G401 (cell line): ENCODE results near the gene TBC1D9. TPM values are rescaled to one million over a fixed set of nuclear protein-coding genes. Genes with fewer than 3 reads are reported as not detected.
A peak's percentile ranks its signal among the peaks of the same experiment; 100 is the strongest.

Source experiments
- DNase-seq: peaks from one replicate; pipeline ENCODE4 v3.0.0-alpha.2; 2015; ENCODE audit warnings: low spot score
- in situ Hi-C: cut with HindIII; loops from 2 replicates; pipeline ENCODE4 v1.10.0; 2016; ENCODE audit warnings: low sequenced_read_pairs, mixed read lengths
- total RNA-seq: library from RNA; depleted of rRNA; stranded (reverse); fragments of >200 nt; shearing (Covaris generic); gene quantifications from 2 replicates; pipeline ENCODE4 v1.2.3, GENCODE V29; 2014

Gene TBC1D9
- total RNA-seq, 1 experiment from 2014 or later = 9.4 TPM

DNA sequence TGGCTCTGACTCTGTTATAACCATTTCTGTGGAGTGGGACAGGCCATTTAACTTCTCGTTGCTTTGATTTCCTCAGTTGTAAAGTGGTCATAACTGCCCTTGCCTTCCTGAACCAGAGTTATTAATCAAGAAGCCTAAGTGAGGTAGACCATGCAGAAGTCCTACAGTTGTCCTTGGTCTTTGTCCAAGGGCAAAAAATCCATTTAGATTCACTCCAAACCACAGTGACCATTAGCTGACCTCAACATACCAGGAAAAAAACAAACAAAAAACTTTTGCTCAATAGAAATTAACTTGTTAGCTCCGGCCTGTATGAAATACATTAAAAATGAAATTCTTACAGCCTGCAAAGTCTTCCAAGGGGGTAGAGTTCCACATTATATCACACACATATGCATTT is 52.7 kb downstream of the TBC1D9 start:
- no peak for DNase-seq
- in situ Hi-C loops = no loop called here

DNA sequence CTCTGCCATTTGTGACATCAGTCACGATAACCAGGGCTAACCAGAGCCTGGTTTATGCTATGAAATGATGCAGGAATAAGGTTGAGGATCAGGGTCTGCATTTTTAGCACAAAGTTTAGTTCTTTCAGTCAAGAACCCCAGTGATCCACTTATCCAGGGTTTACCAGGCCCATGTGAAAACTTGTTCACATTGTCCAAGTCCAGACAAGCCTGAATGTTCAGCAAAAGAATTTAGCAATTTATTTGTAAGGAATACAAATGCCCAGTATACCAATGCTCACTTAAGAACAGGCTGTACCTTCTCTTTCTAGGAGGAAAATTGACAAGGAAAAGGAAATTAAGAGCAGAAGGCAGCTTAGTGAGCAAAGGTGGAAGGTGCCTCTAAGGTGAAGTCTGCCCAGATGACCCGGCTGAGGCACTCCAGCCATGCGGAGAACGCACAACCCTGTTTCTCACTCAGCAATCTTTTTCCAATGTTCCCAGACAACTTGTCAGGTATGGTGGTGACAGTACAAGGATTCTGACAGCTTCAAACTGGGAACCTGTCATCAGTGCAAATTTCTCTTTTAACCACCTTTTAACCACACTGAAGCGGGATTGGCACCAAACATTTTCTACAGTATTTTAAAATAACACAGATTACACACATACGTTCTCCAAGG is 54.0 kb downstream of the TBC1D9 start:
- DNase-seq = no peak
- in situ Hi-C loops = no loop called here

GRCh38 chr4:140701071-140701470 is 55.1 kb downstream of the TBC1D9 start:
- DNase-seq = no peak
- in situ Hi-C loops = no loop called here

- peak; percentile 75 for DNase-seq
- in situ Hi-C loops = no loop called here
These were observed 58.2 kb downstream of the TBC1D9 start for GRCh38 chr4:140697709-140698560.

- in situ Hi-C loops = no loop called here
- no peak for DNase-seq
These were observed 60.7 kb downstream of the TBC1D9 start for GRCh38 chr4:140695483-140695882.

DNA sequence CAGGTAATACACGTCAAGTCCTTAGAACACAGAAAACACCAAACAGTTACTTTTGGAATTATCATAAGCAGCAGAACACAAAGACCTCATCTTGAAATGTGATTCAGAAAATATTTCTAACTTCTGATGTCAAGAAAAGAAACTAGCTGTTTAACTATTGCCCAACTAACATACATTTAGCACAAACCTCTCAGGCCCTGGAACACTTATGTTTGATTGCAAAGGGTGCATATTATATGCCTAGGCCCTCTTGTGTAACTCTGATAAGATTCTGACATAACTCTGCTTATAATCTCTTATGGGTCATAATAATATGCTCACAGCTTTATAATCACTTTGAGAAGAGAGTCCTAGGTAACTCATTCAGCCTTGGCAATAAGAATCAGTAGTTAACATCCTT is 62.6 kb downstream of the TBC1D9 start:
- DNase-seq = no peak
- in situ Hi-C loops = no loop called here

DNA sequence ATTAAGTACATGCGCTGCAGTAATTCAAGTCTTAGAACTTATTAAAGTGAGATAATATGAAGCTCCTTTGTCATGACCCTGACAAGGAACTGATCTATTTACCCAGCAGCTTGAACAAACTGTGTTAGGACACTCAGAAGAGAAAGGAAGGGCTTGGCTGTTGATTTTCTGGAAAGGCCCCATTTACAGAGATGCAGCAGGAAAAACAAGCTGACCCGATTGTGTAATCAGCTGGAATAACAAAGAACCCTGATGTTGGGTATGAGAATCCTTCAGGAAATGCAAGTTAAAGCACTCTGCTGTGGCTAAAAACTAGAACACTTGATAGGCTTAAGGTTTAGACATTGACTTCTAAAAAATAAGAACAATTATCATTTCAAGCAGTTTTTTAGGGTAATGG is 64.8 kb downstream of the TBC1D9 start:
- in situ Hi-C loops = no loop called here

GRCh38 chr4:140690093-140690492 is 66.1 kb downstream of the TBC1D9 start:
- in situ Hi-C loops = no loop called here
- no peak for DNase-seq

More for the DNA sequence above, 64.8 kb downstream of the TBC1D9 start:
- peak; percentile 82 for DNase-seq

- in situ Hi-C loops = no loop called here
These were observed 66.6 kb downstream of the TBC1D9 start for GRCh38 chr4:140689623-140690022.

DNA sequence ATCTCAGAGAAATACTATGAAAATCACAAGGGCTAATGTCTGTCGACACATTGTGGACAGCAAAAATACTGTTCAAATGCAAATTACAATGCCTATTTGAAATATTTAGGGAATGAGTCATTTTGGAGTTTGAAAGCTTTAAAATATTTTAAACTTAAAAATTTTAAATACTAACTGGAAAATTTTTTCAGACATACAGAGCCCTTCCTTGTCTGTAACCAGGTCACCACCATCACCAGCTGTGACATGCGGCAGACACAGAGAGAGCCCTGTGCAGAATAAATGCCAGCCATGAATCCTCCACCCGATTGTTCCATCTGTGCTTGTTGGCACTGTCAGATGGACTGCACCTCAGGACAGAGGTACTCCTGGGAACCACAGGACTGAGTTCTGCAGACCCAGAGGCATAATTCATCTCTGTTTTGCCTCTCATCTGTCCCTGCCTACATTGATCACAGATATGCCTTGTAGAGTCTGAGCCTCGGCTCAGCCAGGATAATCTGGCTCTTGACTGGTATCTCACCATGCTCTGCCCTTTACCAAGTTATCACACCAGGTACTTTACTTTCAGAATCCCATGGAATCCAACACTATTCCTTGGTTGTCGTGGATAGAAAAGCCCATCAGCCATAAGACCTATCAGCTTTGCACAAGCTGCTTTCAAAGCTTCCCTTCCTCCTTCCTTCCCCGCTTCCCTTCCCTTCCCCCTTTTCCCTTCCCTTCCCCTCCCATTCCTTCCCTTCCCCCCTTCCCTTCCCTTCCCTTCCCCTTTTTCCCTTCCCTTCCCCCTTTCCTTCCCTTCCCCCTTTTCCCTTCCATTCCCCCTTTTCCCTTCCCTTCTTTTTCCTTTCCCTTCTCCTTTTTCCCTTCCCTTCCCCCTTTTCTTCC is 67.2 kb downstream of the TBC1D9 start:
- peak; percentile 94 for DNase-seq
- in situ Hi-C loops = no loop called here

More at GRCh38 chr4:140689623-140690022, 66.6 kb downstream of the TBC1D9 start:
- no peak for DNase-seq

DNA sequence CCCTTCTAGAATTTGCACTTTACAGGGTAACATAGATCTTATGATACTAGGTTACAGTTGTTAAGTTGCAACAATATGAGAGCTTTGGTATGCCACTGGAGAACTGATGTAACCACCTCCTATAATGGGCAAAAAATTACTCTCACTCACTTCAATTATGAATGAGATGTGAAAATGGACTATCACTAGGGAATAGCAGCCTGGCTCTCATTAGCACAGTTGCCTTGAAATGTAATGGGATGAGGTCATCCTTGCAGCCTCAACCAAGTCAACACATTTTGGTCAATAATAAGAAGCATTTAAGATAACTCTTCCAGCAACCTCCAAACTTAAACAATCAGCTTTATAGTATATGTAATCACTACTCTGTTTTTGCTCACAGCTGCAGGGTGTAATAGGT is 69.4 kb downstream of the TBC1D9 start:
- peak; percentile 57 for DNase-seq
- in situ Hi-C loops = no loop called here

DNA sequence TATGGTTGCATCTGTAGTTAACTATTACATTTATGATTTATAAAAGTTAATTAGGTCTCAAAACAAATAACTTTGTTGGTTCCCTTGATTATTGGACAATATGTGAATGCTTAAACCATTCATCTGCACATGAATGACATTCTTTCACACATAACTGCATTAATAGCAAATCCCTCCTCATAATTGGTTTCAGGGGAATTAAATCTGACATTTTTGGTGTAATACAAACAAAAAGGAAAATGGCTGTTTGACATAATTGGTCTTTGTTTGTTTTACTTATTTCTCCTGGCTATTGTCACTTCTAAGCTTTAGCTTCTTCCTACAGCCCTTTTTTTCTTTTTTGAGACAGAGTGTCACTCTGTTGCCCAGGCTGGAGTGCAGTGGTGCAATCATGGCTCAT is 71.9 kb downstream of the TBC1D9 start:
- in situ Hi-C loops = no loop called here
- DNase-seq = no peak

GRCh38 chr4:140681201-140681600 is 75.0 kb downstream of the TBC1D9 start:
- DNase-seq = no peak
- in situ Hi-C loops = no loop called here

DNA sequence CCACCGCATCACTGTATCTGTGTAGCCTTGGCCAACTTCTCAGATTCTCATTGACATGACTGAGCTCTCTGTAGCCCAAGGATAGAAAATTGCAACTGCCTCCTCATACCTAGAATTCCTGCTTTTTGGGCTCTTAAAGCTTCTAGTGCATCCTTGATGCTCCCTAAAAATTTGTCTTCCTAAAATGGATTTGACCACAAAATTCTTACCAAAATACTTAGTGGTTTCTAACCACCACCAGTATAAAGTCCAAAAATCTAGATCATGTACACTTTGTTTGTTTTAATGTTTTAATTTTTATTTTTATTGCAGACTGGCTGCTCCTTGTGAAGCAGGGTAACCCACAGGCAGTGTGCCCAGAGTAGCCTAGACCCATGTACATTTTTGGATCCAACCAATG is 75.5 kb downstream of the TBC1D9 start:
- in situ Hi-C loops = no loop called here
- no peak for DNase-seq

DNA sequence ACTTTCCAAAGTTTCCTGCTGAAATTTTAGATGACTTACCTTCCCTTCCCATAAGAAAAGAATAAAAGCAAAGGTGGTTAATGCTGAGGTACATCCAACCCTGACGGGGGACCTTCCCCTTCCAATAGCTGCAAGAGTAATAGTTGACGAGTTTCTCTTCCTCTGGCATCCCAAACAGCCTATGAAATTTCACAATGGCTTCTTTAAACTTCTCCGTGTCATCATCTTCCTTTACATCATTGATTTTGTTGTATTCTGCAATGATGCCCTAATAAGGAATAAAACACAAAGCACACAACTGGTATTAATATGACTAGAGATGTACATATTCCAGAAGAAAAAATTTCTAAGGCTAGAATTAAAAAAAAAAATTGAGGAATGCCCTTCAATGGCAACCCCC is 76.6 kb downstream of the TBC1D9 start:
- in situ Hi-C loops = no loop called here
- no peak for DNase-seq

DNA sequence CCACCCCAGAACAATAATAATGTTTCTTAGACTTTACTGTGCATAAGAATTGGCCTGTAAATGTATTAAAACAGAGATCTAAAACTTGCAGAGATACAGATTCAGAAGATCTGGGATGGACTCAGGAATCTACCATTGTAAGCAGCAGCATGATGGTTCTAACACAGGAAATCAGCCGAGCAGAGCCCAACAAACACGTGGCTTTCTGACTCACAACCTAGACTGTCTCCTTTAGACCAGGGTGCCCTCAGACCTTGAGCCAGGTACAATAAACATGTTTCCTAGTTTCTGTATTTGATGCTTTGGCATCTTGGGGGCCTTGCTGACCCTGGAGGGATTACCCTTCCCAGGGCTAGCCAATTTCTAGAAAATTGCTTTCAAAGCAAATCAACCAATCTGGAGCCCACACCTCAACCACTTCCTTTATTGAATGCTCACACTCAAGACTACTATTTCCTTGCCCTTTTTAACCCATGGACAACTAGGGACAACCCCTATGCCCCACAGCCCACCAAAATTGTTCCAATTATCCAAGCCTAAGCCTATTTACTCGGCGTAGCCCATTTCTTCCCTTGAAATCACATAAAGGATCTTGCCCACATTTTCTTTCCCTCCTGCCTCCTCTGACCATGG is 80.5 kb downstream of the TBC1D9 start:
- in situ Hi-C loops = no loop called here

DNA sequence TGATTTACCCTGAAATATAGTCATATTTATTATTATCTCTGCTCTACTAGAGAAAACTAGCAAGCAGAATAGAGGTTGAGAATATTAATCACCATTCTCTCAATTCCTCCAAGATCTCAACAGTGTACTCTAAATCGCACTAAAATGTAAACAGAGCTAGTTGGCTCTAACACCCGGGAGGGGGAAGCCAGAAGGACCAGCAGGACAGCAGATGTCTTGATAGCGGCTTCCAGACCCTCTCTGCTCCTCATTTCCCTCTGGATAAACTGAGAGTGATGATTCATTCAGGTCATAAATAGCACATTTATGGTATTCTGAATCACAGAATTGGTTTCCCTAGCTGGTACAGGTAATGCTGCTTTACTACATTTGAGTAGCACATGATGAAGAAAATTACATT is 82.5 kb downstream of the TBC1D9 start:
- in situ Hi-C loops = no loop called here
- peak; percentile 91 for DNase-seq

More for the DNA sequence above, 80.5 kb downstream of the TBC1D9 start:
- DNase-seq = no peak

DNA sequence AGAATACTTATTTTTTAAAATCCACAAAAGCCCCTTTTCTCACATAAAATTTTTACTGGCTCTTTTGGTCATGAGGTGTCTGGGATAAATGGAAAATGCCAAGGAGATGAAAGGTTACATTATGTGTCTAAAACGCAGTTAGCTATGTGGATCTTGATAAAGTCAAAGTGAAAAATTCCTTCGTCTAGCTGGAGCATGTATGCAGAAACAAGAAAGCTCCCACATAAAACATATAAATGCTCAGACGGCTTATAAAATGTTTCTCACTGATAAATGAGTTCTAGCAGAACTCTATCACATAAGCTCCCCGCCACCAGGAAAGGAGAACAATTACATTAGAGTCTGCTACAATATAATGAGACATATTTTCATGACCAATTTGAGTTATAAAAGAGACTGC is 83.8 kb downstream of the TBC1D9 start:
- no peak for DNase-seq
- in situ Hi-C loops = no loop called here

- DNase-seq = no peak
- in situ Hi-C loops = no loop called here
These were observed 88.1 kb downstream of the TBC1D9 start for GRCh38 chr4:140668111-140668510.
